Activated CD8-positive, alpha-beta T cell treated with anti-CD3 and anti-CD28 coated beads for 36 hours (primary cell): Measurements from ENCODE around the gene SCLT1. TPM values are rescaled to one million over a fixed set of nuclear protein-coding genes. Genes with fewer than 3 reads are reported as not detected.

ENCODE experiments used
- ATAC-seq: fragments of 200-7000 bp; cut with Tn5 transposase; one replicate; pipeline ENCODE4 v1.10.0; 2021; ENCODE audit warnings: mild to moderate bottlenecking, moderate library complexity
- CTCF ChIA-PET: fragments of 350-600 bp; sonication (Branson Sonifier 250); formaldehyde crosslinking; loops from one replicate; lab custom pipeline; 2021; ENCODE audit warnings: antibody characterized with exemption; lab: Charles Lee
- POLR2A ChIA-PET: fragments of 350-600 bp; sonication (Branson Sonifier 250); formaldehyde crosslinking; loops from one replicate; lab custom pipeline; 2021; ENCODE audit warnings: antibody characterized with exemption; lab: Charles Lee
- DNase-seq: peaks from one replicate; pipeline ENCODE4 v3.0.0-alpha.2; 2020
- H3K27ac Mint-ChIP-seq: one replicate; pipeline ENCODE4 v1.8.0; 2021; ENCODE audit warnings: mild to moderate bottlenecking, mixed read lengths
- H3K27me3 Mint-ChIP-seq: one replicate; pipeline ENCODE4 v1.8.0; 2021; ENCODE audit warnings: mixed read lengths
- H3K36me3 Mint-ChIP-seq: one replicate; pipeline ENCODE4 v1.8.0; 2021; ENCODE audit warnings: low read depth, mixed read lengths
- H3K4me1 Mint-ChIP-seq: one replicate; pipeline ENCODE4 v1.8.0; 2021; ENCODE audit warnings: low read depth, mixed read lengths
- H3K4me3 Mint-ChIP-seq: one replicate; pipeline ENCODE4 v1.8.0; 2021; ENCODE audit warnings: mild to moderate bottlenecking, moderate library complexity, mixed read lengths
- H3K9me3 Mint-ChIP-seq: one replicate; pipeline ENCODE4 v1.8.0; 2021; ENCODE audit warnings: mixed read lengths
- CTCF ChIP-seq: fragments of 200-600 bp; IDR thresholded peaks from one replicate; pipeline ENCODE4 v1.8.0; 2022; ENCODE audit warnings: antibody characterized with exemption, mild to moderate bottlenecking
- intact Hi-C: fragments of 100-400 bp; cut with micrococcal nuclease; formaldehyde crosslinking; loops from one replicate; pipeline ENCODE4 v1.10.0; 2022
- total RNA-seq, 2 experiments: library from RNA; stranded (reverse); gene quantifications; one replicate each; pipeline ENCODE4 v1.2.3, GENCODE V29; 2021

The SCLT1 gene
- total RNA-seq, 2 experiments from 2014 or later, result 18.5 to 19.7 TPM

GRCh38 chr4:128974136-128974581, 119.2 kb downstream of the SCLT1 start:
- Mint-ChIP-seq H3K4me3 (no peak overlapping the region), H3K36me3 (peaks cover 2% of the 10 kb centered on the region), H3K27ac (no peak overlapping the region), H3K9me3 (no peaks in the 10 kb centered on the region), H3K27me3 (no peaks in the 10 kb centered on the region), H3K4me1 (no peaks in the 10 kb centered on the region)
- TF ChIP-seq CTCF, result no peak
- intact Hi-C loops, result no loop called here
- ChIA-PET POLR2A (no interaction called here), CTCF (no interaction called here)
- DNase-seq (no peak), ATAC-seq (no peak)

- DNase-seq (no peak), ATAC-seq (no peak)
- ChIA-PET CTCF (no interaction called here), POLR2A (no interaction called here)
- intact Hi-C loops, result no loop called here
- Mint-ChIP-seq H3K27ac (no peak overlapping the region), H3K36me3 (peaks cover 5% of the 10 kb centered on the region), H3K4me1 (no peaks in the 10 kb centered on the region), H3K9me3 (no peaks in the 10 kb centered on the region), H3K4me3 (no peak overlapping the region), H3K27me3 (no peaks in the 10 kb centered on the region)
- TF ChIP-seq CTCF, result no peak
These were observed 120.0 kb downstream of the SCLT1 start for GRCh38 chr4:128973384-128973783.

- no peak for ATAC-seq
- H3K27me3 Mint-ChIP-seq, result no peaks in the 10 kb centered on the region
- intact Hi-C loops, result no loop called here
- ChIA-PET POLR2A (no interaction called here), CTCF (no interaction called here)
- H3K36me3 Mint-ChIP-seq, result peaks cover 11% of the 10 kb centered on the region
- H3K27ac Mint-ChIP-seq, result no peak overlapping the region
- no peaks in the 10 kb centered on the region for H3K9me3 Mint-ChIP-seq
- H3K4me1 Mint-ChIP-seq, result peaks cover 15% of the 10 kb centered on the region
- no peak for DNase-seq
- no peak for TF ChIP-seq CTCF
- no peak overlapping the region for H3K4me3 Mint-ChIP-seq
These were observed 131.9 kb downstream of the SCLT1 start for GRCh38 chr4:128961405-128961804.

- Mint-ChIP-seq H3K27ac (no peak overlapping the region), H3K36me3 (peaks cover 8% of the 10 kb centered on the region), H3K4me3 (no peak overlapping the region), H3K9me3 (no peaks in the 10 kb centered on the region), H3K4me1 (peaks cover 15% of the 10 kb centered on the region), H3K27me3 (no peaks in the 10 kb centered on the region)
- TF ChIP-seq CTCF, result no peak
- ATAC-seq (no peak), DNase-seq (no peak)
- intact Hi-C loops, result no loop called here
- CTCF ChIA-PET, result no interaction called here
- POLR2A ChIA-PET, result no interaction called here
These were observed 135.1 kb downstream of the SCLT1 start for GRCh38 chr4:128958194-128958593.

GRCh38 chr4:128957459-128957858, 135.9 kb downstream of the SCLT1 start:
- Mint-ChIP-seq H3K4me1 (peaks cover 13% of the 10 kb centered on the region), H3K36me3 (peaks cover 8% of the 10 kb centered on the region), H3K27me3 (no peaks in the 10 kb centered on the region), H3K4me3 (no peak overlapping the region), H3K9me3 (no peaks in the 10 kb centered on the region), H3K27ac (no peak overlapping the region)
- CTCF ChIA-PET, result no interaction called here
- POLR2A ChIA-PET, result no interaction called here
- intact Hi-C loops, result no loop called here
- DNase-seq, result no peak
- TF ChIP-seq CTCF, result no peak
- ATAC-seq, result no peak
